ENCODE results near the gene KRTAP5-10. TPM values are rescaled to one million over a fixed set of nuclear protein-coding genes. Genes with fewer than 3 reads are reported as not detected.

KRTAP5-10 gene
- total RNA-seq, 1 donor from 2014 or later, result not detected

- H3K4me2 ChIP-seq, result no peak overlapping the region
- H3K79me2 ChIP-seq (ENCODE audit: low read depth), result no peaks in the 10 kb centered on the region
- peaks cover 24% of the 10 kb centered on the region for H3K4me1 Mint-ChIP-seq
- TF ChIP-seq EZH2phosphoT487 (IDR thresholded peaks at IDR 0.05) (no peak), EZH2 (IDR thresholded peaks at IDR 0.05) (no peak)
- TF ChIP-seq, protein P1, sequence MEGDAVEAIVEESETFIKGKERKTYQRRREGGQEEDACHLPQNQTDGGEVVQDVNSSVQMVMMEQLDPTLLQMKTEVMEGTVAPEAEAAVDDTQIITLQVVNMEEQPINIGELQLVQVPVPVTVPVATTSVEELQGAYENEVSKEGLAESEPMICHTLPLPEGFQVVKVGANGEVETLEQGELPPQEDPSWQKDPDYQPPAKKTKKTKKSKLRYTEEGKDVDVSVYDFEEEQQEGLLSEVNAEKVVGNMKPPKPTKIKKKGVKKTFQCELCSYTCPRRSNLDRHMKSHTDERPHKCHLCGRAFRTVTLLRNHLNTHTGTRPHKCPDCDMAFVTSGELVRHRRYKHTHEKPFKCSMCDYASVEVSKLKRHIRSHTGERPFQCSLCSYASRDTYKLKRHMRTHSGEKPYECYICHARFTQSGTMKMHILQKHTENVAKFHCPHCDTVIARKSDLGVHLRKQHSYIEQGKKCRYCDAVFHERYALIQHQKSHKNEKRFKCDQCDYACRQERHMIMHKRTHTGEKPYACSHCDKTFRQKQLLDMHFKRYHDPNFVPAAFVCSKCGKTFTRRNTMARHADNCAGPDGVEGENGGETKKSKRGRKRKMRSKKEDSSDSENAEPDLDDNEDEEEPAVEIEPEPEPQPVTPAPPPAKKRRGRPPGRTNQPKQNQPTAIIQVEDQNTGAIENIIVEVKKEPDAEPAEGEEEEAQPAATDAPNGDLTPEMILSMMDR (IDR thresholded peaks at IDR 0.05), result no peak
- no peak overlapping the region for H3K4me3 Mint-ChIP-seq
- no peaks in the 10 kb centered on the region for H3K27me3 ChIP-seq
- H3K4me3 ChIP-seq, result no peak overlapping the region
- no peaks in the 10 kb centered on the region for H4K20me1 ChIP-seq (ENCODE audit: low read depth)
- H3K36me3 ChIP-seq, result no peaks in the 10 kb centered on the region
- no peak overlapping the region for H2AFZ ChIP-seq (replicated peaks)
- DNase-seq (ENCODE audit: low spot score), result no peak
- H3K36me3 Mint-ChIP-seq, result peaks cover 4% of the 10 kb centered on the region
- H3K9ac ChIP-seq, result no peak overlapping the region
- no peaks in the 10 kb centered on the region for H3K9me3 ChIP-seq (ENCODE audit: low read depth)
- peaks cover 8% of the 10 kb centered on the region for H3K27me3 Mint-ChIP-seq (ENCODE audit: insufficient read depth, low read depth)
- H3K27ac ChIP-seq, result no peak overlapping the region
- H3F3A ChIP-seq (ENCODE audit: low read depth), result no peaks in the 10 kb centered on the region
- peaks cover 14% of the 10 kb centered on the region for H3K9me3 Mint-ChIP-seq
- H3K4me1 ChIP-seq, result no peaks in the 10 kb centered on the region
- no peak overlapping the region for H3K27ac Mint-ChIP-seq
Measured at GRCh38 chr11:71545405-71545966, 19.9 kb upstream of the KRTAP5-10 start.

DNA sequence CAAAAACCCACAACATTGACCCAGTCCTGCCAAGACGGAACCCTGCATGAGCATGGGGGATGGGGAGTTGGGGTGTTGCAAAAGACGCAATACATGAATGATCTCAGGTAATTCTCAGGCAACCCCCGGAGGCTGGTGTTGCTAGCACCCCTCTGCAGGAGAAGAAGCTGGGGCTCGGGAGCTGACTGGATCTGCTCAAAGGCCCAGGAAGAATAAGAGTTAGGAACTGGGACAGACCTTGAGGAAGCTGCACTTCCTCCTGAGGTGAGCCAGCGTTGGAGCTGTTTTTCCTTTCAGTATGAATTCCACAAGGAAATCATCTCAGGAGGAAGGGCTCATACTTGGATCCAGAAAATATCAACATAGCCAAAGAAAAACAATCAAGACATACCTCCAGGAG, 17.2 kb upstream of the KRTAP5-10 start, which contains the start of gene KRTAP5-9:
KRTAP5-9 (plus strand) TSS at position 301 of the 400 bp plus-strand sequence. CDS start 238 bp downstream, outside the sequence.
- Histone ChIP-seq H3K27me3 (no peaks in the 10 kb centered on the region), H3F3A (ENCODE audit: low read depth) (no peaks in the 10 kb centered on the region), H3K36me3 (no peaks in the 10 kb centered on the region), H3K4me1 (no peaks in the 10 kb centered on the region), H4K20me1 (ENCODE audit: low read depth) (no peaks in the 10 kb centered on the region), H3K9ac (no peak within 1 kb of the TSS), H3K4me2 (no peak within 1 kb of the TSS), H3K4me3 (no peak within 1 kb of the TSS), H3K27ac (no peak within 1 kb of the TSS), H2AFZ (replicated peaks) (peak within 1 kb of the TSS; percentile 26), H3K9me3 (ENCODE audit: low read depth) (no peaks in the 10 kb centered on the region), H3K79me2 (ENCODE audit: low read depth) (no peaks in the 10 kb centered on the region)
- Mint-ChIP-seq H3K9me3 (peaks cover 8% of the 10 kb centered on the region), H3K4me1 (peaks cover 24% of the 10 kb centered on the region), H3K27ac (peak within 1 kb of the TSS; percentile 68), H3K4me3 (no peak within 1 kb of the TSS), H3K27me3 (ENCODE audit: insufficient read depth, low read depth) (peaks cover 4% of the 10 kb centered on the region), H3K36me3 (peaks cover 4% of the 10 kb centered on the region)
- TF ChIP-seq EZH2 (IDR thresholded peaks at IDR 0.05) (no peak), EZH2phosphoT487 (IDR thresholded peaks at IDR 0.05) (no peak)
- TF ChIP-seq, protein P1 (IDR thresholded peaks at IDR 0.05), result no peak
- no peak for DNase-seq (ENCODE audit: low spot score)

GRCh38 chr11:71548716-71549151, 16.6 kb upstream of the KRTAP5-10 start:
- Mint-ChIP-seq H3K4me3 (no peak overlapping the region), H3K36me3 (peaks cover 4% of the 10 kb centered on the region), H3K4me1 (peaks cover 21% of the 10 kb centered on the region), H3K9me3 (peaks cover 10% of the 10 kb centered on the region), H3K27me3 (ENCODE audit: insufficient read depth, low read depth) (peaks cover 4% of the 10 kb centered on the region), H3K27ac (no peak overlapping the region)
- no peaks in the 10 kb centered on the region for H3K4me1 ChIP-seq
- peak; percentile 13 for DNase-seq (ENCODE audit: low spot score)
- TF ChIP-seq EZH2 (IDR thresholded peaks at IDR 0.05) (no peak), EZH2phosphoT487 (IDR thresholded peaks at IDR 0.05) (no peak)
- TF ChIP-seq, protein P1 (IDR thresholded peaks at IDR 0.05), result no peak
- no peak overlapping the region for H3K4me2 ChIP-seq
- no peaks in the 10 kb centered on the region for H3K27me3 ChIP-seq
- no peak overlapping the region for H3K9ac ChIP-seq
- no peaks in the 10 kb centered on the region for H3K36me3 ChIP-seq
- no peaks in the 10 kb centered on the region for H3K79me2 ChIP-seq (ENCODE audit: low read depth)
- H4K20me1 ChIP-seq (ENCODE audit: low read depth), result no peaks in the 10 kb centered on the region
- no peaks in the 10 kb centered on the region for H3K9me3 ChIP-seq (ENCODE audit: low read depth)
- no peak overlapping the region for H3K27ac ChIP-seq
- H2AFZ ChIP-seq (replicated peaks), result peak overlapping the region; percentile 26
- no peak overlapping the region for H3K4me3 ChIP-seq
- H3F3A ChIP-seq (ENCODE audit: low read depth), result no peaks in the 10 kb centered on the region
